GM12865 (cell line): ENCODE results near the gene SSC5D.
A peak's percentile ranks its signal among the peaks of the same experiment; 100 is the strongest.

Source experiments
- DNase-seq: peaks from one replicate; pipeline ENCODE4 v3.0.0; 2010; ENCODE audit warnings: low read depth
- H3K4me3 ChIP-seq: 2 replicates; pipeline ENCODE4 v1.5.1; 2011; ENCODE audit warnings: mild to moderate bottlenecking, low read depth, low read length, control low read depth
- TF ChIP-seq, protein P1 (sequence below): IDR thresholded peaks from 2 replicates; pipeline ENCODE4 v1.5.1; 2011; ENCODE audit warnings: low read length, control low read depth, low read depth, inconsistent platforms; ENCODE audit not compliant: insufficient read depth; ENCODE audit errors: missing control alignments

The SSC5D gene

GRCh38 chr19:55456347-55456746 lies 31.9 kb upstream of the SSC5D start:
- TF ChIP-seq, protein P1, sequence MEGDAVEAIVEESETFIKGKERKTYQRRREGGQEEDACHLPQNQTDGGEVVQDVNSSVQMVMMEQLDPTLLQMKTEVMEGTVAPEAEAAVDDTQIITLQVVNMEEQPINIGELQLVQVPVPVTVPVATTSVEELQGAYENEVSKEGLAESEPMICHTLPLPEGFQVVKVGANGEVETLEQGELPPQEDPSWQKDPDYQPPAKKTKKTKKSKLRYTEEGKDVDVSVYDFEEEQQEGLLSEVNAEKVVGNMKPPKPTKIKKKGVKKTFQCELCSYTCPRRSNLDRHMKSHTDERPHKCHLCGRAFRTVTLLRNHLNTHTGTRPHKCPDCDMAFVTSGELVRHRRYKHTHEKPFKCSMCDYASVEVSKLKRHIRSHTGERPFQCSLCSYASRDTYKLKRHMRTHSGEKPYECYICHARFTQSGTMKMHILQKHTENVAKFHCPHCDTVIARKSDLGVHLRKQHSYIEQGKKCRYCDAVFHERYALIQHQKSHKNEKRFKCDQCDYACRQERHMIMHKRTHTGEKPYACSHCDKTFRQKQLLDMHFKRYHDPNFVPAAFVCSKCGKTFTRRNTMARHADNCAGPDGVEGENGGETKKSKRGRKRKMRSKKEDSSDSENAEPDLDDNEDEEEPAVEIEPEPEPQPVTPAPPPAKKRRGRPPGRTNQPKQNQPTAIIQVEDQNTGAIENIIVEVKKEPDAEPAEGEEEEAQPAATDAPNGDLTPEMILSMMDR: no peak
- no peak overlapping the region for H3K4me3 ChIP-seq
- DNase-seq: no peak

DNA sequence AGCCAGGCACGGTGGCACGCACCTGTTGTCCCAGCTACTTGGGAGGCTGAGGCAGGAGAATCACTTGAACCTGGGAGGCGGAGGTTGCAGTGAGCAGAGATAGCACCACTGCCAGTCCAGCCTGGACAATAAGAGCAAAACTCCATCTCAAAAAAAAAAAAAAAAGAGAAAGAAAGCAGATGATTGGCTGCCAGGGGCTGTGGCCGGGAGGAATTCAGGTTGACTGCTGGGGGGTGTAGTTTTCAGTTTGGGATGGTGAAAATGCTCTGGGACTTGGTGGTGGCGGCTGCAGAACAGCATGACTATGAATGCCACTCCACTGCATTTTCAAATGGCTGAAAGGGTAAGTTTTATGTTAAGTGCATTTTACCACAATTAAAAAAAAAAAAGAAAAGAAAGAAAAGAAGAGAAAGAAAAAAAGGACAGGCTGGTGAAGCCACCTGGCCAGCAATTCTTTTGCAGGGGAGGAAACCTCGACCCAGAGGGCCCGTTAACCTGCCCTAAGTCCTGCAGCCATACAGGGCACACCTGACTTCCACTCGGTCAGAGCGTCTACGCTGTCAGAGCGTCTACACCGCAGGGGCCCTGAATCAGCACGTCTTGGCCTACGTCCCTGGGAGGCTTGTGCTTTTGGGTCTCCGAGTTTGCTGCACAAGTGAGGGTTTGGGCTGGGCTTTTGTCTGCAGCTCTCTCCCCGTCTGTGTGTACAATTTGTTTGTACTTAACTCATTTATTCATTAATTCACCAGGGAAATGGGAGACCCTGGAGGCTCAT lies 30.4 kb upstream of the SSC5D start:
- no peak overlapping the region for H3K4me3 ChIP-seq
- no peak for DNase-seq
- TF ChIP-seq, protein P1: no peak

GRCh38 chr19:55459551-55459949 lies 28.7 kb upstream of the SSC5D start:
- H3K4me3 ChIP-seq: no peak overlapping the region
- DNase-seq: no peak
- TF ChIP-seq, protein P1: no peak

DNA sequence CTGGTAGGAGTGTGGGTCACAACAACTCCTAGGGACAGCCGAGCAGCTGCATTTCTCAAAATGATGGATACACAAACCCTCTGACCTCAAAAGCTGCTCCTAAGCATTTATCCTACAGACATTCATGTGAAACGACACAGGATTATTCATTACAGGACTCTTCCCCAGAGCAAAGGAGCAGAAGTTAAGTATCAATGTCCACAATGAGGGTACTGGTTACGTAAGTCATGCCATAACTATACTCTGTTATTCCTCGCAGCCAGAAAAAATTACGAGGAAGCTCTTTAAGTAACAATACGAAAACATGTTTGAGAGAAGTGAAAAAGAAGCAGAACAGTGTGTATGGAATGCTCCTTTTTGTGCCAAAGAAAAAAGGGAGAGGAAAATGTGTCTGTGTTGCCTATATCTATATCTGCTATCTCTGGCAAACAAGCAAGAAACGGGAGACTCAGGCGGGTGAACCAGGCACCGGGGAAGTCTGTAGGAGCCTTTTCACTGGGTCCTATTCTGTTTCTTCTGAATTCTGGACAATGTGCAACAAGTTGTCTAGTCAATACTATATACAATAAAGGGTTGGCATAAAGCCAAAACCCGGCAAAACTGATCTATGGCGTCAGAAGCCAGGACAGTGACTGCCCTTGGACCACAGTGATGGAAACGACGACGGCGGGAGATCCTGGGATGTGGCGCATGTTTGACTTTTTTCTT lies 28.1 kb upstream of the SSC5D start:
- no peak overlapping the region for H3K4me3 ChIP-seq
- TF ChIP-seq, protein P1: no peak
- no peak for DNase-seq

- H3K4me3 ChIP-seq: peak overlapping the region; percentile 71
- TF ChIP-seq, protein P1: no peak
- peak; percentile 70 for DNase-seq
These were observed 27.5 kb upstream of the SSC5D start for GRCh38 chr19:55460670-55461258.

GRCh38 chr19:55461259-55461973 lies 26.8 kb upstream of the SSC5D start, which contains the start of gene ISOC2:
TSS of gene ISOC2 (minus strand) at chr19:55461642. CDS start at chr19:55456486, 5,156 bp downstream.
- peak; percentile 100 for DNase-seq
- TF ChIP-seq, protein P1: no peak
- peak within 1 kb of the TSS; percentile 93 for H3K4me3 ChIP-seq
